GM23338 (cell line): Measurements from ENCODE around the gene YWHAE. TPM values are rescaled to one million over a fixed set of nuclear protein-coding genes. Genes with fewer than 3 reads are reported as not detected.
A peak's percentile ranks its signal among the peaks of the same experiment; 100 is the strongest.

Source experiments
- ATAC-seq: fragments of 200-7000 bp; cut with Tn5 transposase; 3 replicates; pipeline ENCODE4 v1.9.1; 2020
- DNase-seq: peaks from one replicate; pipeline ENCODE4 v3.0.0-alpha.2; 2015; ENCODE audit warnings: low spot score
- H2AFZ ChIP-seq: fragments of 200-600 bp; sonication (generic); 2 replicates; pipeline ENCODE4 v1.8.0; 2016; ENCODE audit warnings: antibody characterized with exemption, mild to moderate bottlenecking, moderate library complexity
- H3F3A ChIP-seq: fragments of 200-600 bp; sonication (generic); replicated peaks from 2 replicates; pipeline ENCODE4 v1.8.0; 2017; ENCODE audit warnings: antibody characterized with exemption, mixed run types, low read depth
- H3K27ac ChIP-seq: fragments of 200-600 bp; sonication (generic); 2 replicates; pipeline ENCODE4 v1.6.1; 2016; ENCODE audit warnings: low read depth
- H3K27me3 ChIP-seq: fragments of 200-600 bp; sonication (generic); 2 replicates; pipeline ENCODE4 v1.8.0; 2016; ENCODE audit warnings: mild to moderate bottlenecking, mixed run types, moderate library complexity; ENCODE audit not compliant: insufficient read depth
- H3K36me3 ChIP-seq: fragments of 200-600 bp; sonication (generic); 2 replicates; pipeline ENCODE4 v1.8.0; 2016; ENCODE audit warnings: mild to moderate bottlenecking; ENCODE audit not compliant: insufficient read depth
- H3K4me1 ChIP-seq: fragments of 200-600 bp; sonication (generic); 2 replicates; pipeline ENCODE4 v1.8.0; 2016; ENCODE audit warnings: mild to moderate bottlenecking, moderate library complexity; ENCODE audit not compliant: insufficient read depth
- H3K4me2 ChIP-seq: fragments of 200-600 bp; sonication (generic); 2 replicates; pipeline ENCODE4 v1.7.1; 2017; ENCODE audit warnings: mixed run types
- H3K4me3 ChIP-seq: fragments of 200-600 bp; sonication (generic); 2 replicates; pipeline ENCODE4 v1.6.1; 2016; ENCODE audit warnings: mixed run types
- H3K79me2 ChIP-seq: fragments of 200-600 bp; sonication (generic); replicated peaks from 2 replicates; pipeline ENCODE4 v1.8.0; 2017; ENCODE audit warnings: mild to moderate bottlenecking; ENCODE audit not compliant: insufficient read depth
- H3K9me2 ChIP-seq: fragments of 200-600 bp; sonication (generic); 2 replicates; pipeline ENCODE4 v1.8.0; 2017; ENCODE audit not compliant: insufficient read depth
- H4K20me1 ChIP-seq: fragments of 200-600 bp; sonication (generic); replicated peaks from 2 replicates; pipeline ENCODE4 v1.8.0; 2017; ENCODE audit warnings: mild to moderate bottlenecking; ENCODE audit not compliant: insufficient read depth
- H3K27ac Mint-ChIP-seq: 2 replicates; pipeline ENCODE4 v1.8.0; 2020; ENCODE audit warnings: inconsistent platforms, mild to moderate bottlenecking, moderate library complexity, mixed read lengths
- H3K27me3 Mint-ChIP-seq: 3 replicates; pipeline ENCODE4 v1.8.0; 2022; ENCODE audit warnings: low read depth, mild to moderate bottlenecking, moderate library complexity, mixed read lengths, inconsistent platforms; ENCODE audit not compliant: insufficient read depth, poor library complexity
- H3K36me3 Mint-ChIP-seq: 3 replicates; pipeline ENCODE4 v1.8.0; 2021; ENCODE audit warnings: low read depth, mild to moderate bottlenecking, inconsistent platforms, moderate library complexity, mixed read lengths
- H3K4me1 Mint-ChIP-seq: 3 replicates; pipeline ENCODE4 v1.8.0; 2020; ENCODE audit warnings: mild to moderate bottlenecking, inconsistent platforms, mixed read lengths
- H3K4me3 Mint-ChIP-seq: 3 replicates; pipeline ENCODE4 v1.8.0; 2021; ENCODE audit warnings: moderate library complexity, mild to moderate bottlenecking, inconsistent platforms, mixed read lengths
- H3K9me3 Mint-ChIP-seq: 3 replicates; pipeline ENCODE4 v1.8.0; 2020; ENCODE audit warnings: moderate library complexity, mild to moderate bottlenecking, inconsistent platforms, mixed read lengths
- ETS1 ChIP-seq: IDR thresholded peaks from 2 replicates; pipeline ENCODE4 v1.6.1; 2016; ENCODE audit warnings: antibody characterized with exemption
- ZNF462 ChIP-seq: fragments of 250-450 bp; sonication (Bioruptor Pico); IDR thresholded peaks from 2 replicates; pipeline ENCODE4 v1.5.0; 2020; ENCODE audit warnings: mild to moderate bottlenecking, moderate library complexity
- polyA plus RNA-seq: library from polyadenylated mRNA; unstranded; fragments of >200 nt; fragmentation: Nextera tagmentation; extraction: Ambion mirVana; gene quantifications from 2 replicates; pipeline ENCODE4 v1.2.1, GENCODE V29; 2016
- small RNA-seq: library from RNA; depleted of rRNA; stranded (forward); fragments of <200 nt; gene quantifications from one replicate; pipeline ENCODE3, GENCODE V24; 2014; ENCODE audit warnings: low replicate concordance
- total RNA-seq: library from RNA; depleted of rRNA; stranded (reverse); fragments of >200 nt; shearing (Covaris generic); gene quantifications from 2 replicates; pipeline ENCODE4 v1.2.3, GENCODE V29; 2014; rRNA removed

Gene YWHAE
- total and polyA plus RNA-seq, 2 experiments from 2014 or later, result 1,251 to 1,283 TPM

DNA sequence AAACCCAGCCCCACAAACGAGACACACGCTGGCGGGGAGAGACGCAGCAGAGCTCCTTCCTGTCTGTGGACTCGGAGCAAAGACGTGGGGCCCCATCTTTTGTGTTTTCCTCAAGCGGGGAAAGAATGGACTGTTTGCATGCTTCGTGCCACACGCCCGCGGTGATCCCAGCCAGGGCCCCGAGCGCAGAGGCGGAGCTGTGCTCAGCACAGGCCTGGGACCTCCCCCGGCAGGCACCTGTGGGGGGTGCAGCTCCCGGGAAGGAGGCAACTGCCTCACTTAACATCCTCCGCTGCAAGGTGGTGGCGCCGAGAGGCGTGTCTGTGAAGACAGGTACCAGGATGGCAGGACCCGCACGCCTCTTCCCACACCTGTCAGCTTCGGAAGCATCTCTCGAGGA is 101.4 kb downstream of the YWHAE start:
- H3F3A ChIP-seq, result 0 out of 2 replicates have a peak, but pooled peaks cover 2% of the 10 kb centered on the region
- H3K27ac Mint-ChIP-seq, result no peak overlapping the region

More for the DNA sequence above, 101.4 kb downstream of the YWHAE start:
- Histone ChIP-seq H3K27me3 (no peaks in the 10 kb centered on the region), H4K20me1 (no peaks in the 10 kb centered on the region), H3K27ac (no peak overlapping the region), H2AFZ (peak overlapping the region; percentile 99), H3K9me2 (no peaks in the 10 kb centered on the region), H3K4me1 (peaks cover 10% of the 10 kb centered on the region), H3K79me2 (no peaks in the 10 kb centered on the region), H3K4me3 (peak overlapping the region; percentile 33), H3K36me3 (no peaks in the 10 kb centered on the region), H3K4me2 (peak overlapping the region; percentile 45)
- H3K4me1 Mint-ChIP-seq, result peaks cover 3% of the 10 kb centered on the region; the same call in 2 of the 3 replicates
- H3K27me3 Mint-ChIP-seq, result peaks cover 10% of the 10 kb centered on the region
- TF ChIP-seq ZNF462 (no peak), ETS1 (no peak)
- H3K9me3 Mint-ChIP-seq, result peaks cover 4% of the 10 kb centered on the region; the same call in 2 of the 3 replicates
- H3K4me3 Mint-ChIP-seq, result no peak overlapping the region
- ATAC-seq, result peak; percentile 91
- H3K36me3 Mint-ChIP-seq, result no peaks in the 10 kb centered on the region; the same call in 2 of the 3 replicates
- peak; percentile 79 for DNase-seq

Small RNA genes lying within 50 kb of the gene (small RNA-seq; reads per million reads assigned to genes)
- 0.15 reads per million for gene AC032044.2

Other genes starting within 250 kb of the YWHAE start
- 24.3 and 27.7 TPM in 2 replicates for gene ABR, start 220.2 kb downstream of the YWHAE start, total RNA-seq
- 15.0 and 18.5 TPM in 2 replicates for gene ABR, start 220.2 kb downstream of the YWHAE start, polyA plus RNA-seq
- 2.3 TPM in 1 of 2 replicates, not detected in the other for gene BHLHA9, start 129.8 kb downstream of the YWHAE start, total RNA-seq
- gene BHLHA9, start 129.8 kb downstream of the YWHAE start, polyA plus RNA-seq, result 0.39 and 1.1 TPM in 2 replicates
- gene TRARG1, start 120.6 kb downstream of the YWHAE start, total RNA-seq, result 0.12 TPM in 1 of 2 replicates, not detected in the other
- gene TRARG1, start 120.6 kb downstream of the YWHAE start, polyA plus RNA-seq, result not detected in 2 replicates
- 59.8 and 61.1 TPM in 2 replicates for gene CRK, start 56.0 kb upstream of the YWHAE start, total RNA-seq
- 28.6 and 32.6 TPM in 2 replicates for gene CRK, start 56.0 kb upstream of the YWHAE start, polyA plus RNA-seq
- 35.2 and 57.1 TPM in 2 replicates for gene MYO1C, start 92.5 kb upstream of the YWHAE start, total RNA-seq
- gene MYO1C, start 92.5 kb upstream of the YWHAE start, polyA plus RNA-seq, result 12.3 and 13.9 TPM in 2 replicates
- gene INPP5K, start 116.4 kb upstream of the YWHAE start, total RNA-seq, result 22.5 and 29.7 TPM in 2 replicates
- 8.4 TPM in 2 replicates for gene INPP5K, start 116.4 kb upstream of the YWHAE start, polyA plus RNA-seq
- gene PITPNA, start 162.6 kb upstream of the YWHAE start, total RNA-seq, result 24.2 and 28.1 TPM in 2 replicates
- gene PITPNA, start 162.6 kb upstream of the YWHAE start, polyA plus RNA-seq, result 13.0 and 14.2 TPM in 2 replicates
- gene SLC43A2, start 228.6 kb upstream of the YWHAE start, total RNA-seq, result 7.1 and 9.8 TPM in 2 replicates
- gene SLC43A2, start 228.6 kb upstream of the YWHAE start, polyA plus RNA-seq, result 2.2 and 2.5 TPM in 2 replicates
- gene SCARF1, start 245.5 kb upstream of the YWHAE start, total RNA-seq, result 1.0 and 1.6 TPM in 2 replicates
- 0.63 and 0.76 TPM in 2 replicates for gene SCARF1, start 245.5 kb upstream of the YWHAE start, polyA plus RNA-seq
- 9.2 and 17.4 TPM in 2 replicates for gene RILP, start 249.6 kb upstream of the YWHAE start, total RNA-seq
- gene RILP, start 249.6 kb upstream of the YWHAE start, polyA plus RNA-seq, result 8.6 and 10.8 TPM in 2 replicates